GF-D8 (cell line): Measurements from ENCODE around the gene COPS3.

Experiments
- DNase-seq: peaks from one replicate; lab custom pipeline; 2025; lab: John Stamatoyannopoulos, UW

The COPS3 gene

GRCh38 chr17:17280613-17281549 lies at the start of gene COPS3:
COPS3 (minus strand) TSS chr17:17281246; CDS start chr17:17281186, 60 bp downstream.
- DNase-seq, result peak; percentile 91

DNA sequence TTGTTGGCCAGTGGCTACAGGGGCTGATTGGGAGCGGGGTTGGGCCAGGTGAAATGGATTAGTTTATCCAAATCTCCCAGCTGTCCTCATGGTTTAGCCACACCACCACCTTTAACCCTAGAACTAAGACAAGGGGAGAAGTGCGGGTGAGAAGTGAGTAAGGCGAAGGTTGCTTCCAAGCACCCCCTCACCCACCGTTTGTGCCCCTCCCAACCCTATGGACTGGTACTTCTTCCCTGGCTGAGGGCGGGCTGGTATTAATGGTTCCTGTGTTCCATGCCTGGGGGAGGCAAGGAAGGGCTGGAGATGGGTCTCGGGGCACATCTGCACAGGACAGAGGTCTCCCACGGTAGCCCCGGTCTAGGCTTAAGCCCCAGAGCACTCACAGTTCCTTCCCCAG lies 47.2 kb upstream of the COPS3 start:
- no peak for DNase-seq

DNA sequence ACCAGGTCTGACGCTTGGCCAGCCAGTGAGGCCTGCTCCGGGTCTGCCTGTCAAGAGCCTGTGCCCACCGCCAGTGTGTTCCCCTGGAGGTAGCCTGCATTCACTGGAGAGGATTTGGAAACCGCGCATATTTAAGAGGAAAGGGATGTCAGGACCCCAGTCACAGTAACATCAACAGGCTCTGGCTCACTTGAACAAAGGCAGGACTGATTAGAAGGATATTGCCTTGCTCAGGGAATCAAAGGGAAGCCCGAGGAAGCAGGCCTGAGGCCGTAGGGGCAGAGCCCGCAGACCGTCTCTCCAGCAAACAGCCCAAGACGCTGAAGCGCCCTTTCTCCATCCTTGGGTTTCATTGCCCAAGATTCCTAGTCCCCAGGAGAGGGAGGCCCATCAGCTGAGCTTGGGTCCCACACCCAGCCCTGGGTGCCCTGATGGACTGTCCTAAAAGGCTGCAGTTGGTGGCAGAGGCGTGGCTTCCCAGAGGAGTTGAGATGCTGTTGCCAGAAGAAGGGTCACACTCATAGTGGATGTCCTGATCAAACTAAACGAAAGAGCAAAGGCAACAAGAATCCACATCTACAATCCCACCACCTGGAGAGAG lies 45.3 kb upstream of the COPS3 start:
- DNase-seq, result no peak

- no peak for DNase-seq
Measured at GRCh38 chr17:17325816-17326215, 44.8 kb upstream of the COPS3 start.

DNA sequence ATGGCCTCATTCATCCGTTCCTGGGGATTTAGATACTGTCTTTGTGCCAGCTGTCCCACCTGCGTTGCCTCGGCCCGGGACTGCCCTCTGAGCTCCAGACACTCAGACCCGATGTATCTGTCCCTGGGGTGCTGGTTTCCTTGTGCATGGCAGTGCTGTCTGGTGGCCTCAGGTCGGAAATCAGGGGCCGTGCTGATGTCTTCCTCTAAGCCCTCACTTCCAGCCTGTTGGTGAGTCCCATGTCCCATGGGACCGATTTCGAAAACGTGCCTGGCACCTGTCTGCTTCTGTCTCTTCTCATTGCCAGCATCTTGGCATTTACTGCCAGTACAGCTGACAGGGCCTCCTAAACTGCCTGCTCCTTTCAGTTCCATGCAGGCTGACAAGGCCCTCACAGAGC lies 44.2 kb upstream of the COPS3 start:
- DNase-seq, result no peak

DNA sequence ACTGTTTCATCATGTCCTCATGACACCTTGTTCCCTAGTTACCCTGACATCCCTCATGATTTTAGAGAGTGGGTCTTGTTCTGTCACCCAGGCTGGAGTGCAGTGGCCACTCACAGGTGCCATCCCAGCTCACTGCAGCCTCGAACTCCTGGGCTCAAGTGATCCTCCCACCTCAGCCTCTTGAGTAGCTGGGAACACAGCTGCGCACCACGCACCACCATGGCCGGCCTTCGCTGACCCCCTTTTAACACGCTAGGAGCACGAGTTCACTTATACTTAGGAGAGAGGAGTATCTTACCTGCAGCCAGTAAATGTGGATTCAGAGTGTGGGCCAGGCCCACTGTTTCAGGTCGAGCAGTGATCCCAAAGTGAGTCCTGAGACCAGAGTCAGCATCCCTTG lies 43.6 kb upstream of the COPS3 start:
- no peak for DNase-seq

- no peak for DNase-seq
Measured at GRCh38 chr17:17322516-17323510, 41.8 kb upstream of the COPS3 start.

DNA sequence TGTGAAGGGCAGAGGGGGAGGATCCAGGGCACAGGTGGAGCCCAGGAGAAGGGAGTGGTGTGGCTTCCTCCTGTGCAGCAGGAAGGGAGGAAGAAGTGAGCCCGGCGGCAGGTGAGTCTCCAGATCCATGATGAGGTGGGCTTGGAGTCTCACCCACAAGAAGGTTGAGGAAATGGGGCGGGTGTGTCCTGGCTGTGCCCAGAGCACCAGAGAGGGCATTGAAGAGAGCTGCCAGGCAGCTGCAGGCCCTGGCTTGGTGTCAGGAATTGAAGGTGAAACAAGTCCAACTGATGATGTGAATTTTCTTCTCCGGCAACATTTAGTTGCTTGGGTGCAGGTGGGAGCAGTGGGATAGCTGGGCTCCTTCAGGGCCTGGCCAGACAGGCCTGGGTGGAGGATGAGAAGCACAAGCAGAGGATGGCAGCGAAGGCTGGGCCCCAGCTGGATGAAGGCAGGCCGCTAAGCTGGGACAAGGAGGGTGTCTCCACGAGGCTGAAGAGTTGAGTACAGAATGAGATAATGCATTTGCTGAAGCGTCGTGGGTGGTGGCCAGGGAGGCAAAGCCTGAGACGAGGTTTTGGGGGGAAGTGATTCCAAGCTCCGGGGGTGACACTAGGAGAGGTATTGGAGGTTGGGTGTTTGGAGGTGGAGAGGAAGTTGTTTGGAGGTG lies 40.4 kb upstream of the COPS3 start:
- DNase-seq, result no peak

DNA sequence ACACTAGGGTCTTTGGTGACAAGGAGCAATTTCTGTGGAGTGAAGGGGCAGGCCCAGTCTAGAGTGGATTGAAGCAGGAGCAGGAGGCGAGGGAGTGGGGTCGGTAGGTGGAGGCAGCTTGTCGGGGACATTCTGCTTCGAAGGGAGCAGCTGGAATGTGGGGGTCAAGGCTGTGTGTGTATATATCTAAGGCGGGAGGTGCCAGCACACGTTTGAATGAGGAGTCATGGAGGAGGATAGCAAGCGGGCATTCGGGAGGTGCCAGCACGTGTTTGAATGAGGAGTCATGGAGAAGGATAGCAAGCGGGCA lies 39.8 kb upstream of the COPS3 start:
- DNase-seq, result no peak

- no peak for DNase-seq
Measured at GRCh38 chr17:17320188-17320910, 39.3 kb upstream of the COPS3 start.

DNA sequence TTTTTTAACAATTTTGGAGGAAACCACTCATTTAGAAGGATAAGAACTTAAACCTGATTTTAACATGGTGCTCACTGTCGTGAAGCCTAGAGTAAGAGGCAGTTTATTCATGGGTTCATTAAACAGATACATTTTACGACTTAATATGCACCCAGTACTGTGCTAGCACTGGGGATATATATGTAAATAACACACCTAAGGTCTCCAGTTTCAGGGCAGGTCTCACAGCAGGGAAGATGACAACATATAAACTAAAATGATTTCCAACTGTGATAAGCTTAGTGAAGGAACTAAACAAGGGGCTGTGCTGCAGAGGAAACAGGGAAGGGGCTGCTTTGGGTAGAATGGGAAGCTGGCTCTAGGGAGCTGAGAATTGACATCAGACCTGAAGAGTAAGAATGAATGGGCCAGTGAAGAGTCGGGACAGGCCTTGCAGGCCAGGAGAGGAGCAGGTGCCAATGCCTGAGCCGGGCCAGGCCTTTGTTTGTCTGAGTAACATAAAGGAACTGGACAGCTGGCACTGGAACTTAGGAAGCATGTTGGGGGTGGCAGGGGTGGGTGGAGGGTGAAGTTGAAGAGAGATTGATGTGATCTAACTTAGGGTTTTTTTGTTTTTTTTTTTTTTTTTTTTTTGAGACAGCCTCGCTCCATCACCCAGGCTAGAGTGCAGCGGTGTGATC lies 34.2 kb upstream of the COPS3 start:
- no peak for DNase-seq

DNA sequence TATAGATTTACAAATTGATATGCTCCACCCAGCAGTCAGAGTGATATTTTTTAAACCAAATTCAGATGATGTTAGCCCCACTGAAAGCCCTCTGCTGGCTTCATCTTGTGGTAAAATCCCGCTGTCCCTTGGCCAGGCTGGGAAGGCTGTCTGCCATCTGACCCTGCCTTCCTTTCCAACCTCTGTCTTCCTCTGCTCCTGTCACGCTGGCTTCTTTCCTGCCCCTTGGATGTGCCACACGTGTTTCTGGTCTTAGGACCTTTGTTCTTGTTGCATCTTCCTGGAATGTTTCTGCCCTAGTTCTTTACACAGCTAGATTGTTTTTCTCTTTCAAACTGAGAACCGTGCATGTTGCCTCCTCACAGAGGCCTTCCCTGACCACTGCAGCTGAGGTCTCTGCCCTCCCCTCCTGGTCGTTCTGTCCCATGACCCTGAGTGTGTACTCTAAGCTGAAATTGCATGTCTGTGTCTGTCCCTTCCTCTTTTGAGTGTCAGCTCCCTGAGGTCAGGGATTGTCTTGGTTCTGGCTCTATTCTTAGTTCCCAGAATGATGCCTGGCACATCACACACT lies 33.5 kb upstream of the COPS3 start:
- no peak for DNase-seq

DNA sequence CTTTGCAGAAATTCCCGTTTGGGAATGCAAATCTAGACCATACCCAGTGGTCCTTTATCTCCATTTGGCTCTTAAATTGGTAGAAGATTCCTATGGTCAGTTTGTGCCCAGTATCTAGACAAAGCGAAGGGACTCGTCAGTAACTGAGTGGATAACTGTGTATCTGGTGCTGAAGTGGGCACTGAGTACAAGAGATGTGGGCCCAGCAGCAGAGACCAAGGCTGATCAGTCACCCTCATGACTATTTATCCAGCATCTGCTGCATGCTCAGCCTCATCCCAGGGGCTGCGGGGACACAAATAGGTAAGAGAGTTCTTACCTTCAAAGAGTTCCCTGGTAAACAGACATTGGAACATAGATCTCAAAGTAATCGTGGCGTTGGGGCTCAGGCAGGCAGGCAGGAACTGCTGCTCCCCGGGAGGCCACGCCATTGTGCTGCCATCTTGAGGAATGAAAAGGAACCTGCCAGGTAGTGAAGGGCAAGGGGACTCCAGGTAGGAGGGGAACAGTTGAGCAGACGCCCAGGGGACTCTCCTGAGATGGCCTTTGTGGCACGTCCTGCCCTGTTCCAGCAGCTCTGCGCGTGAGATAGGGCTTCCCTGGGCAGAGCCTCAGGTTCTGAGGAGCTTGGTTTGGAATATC lies 32.4 kb upstream of the COPS3 start:
- DNase-seq, result no peak

DNA sequence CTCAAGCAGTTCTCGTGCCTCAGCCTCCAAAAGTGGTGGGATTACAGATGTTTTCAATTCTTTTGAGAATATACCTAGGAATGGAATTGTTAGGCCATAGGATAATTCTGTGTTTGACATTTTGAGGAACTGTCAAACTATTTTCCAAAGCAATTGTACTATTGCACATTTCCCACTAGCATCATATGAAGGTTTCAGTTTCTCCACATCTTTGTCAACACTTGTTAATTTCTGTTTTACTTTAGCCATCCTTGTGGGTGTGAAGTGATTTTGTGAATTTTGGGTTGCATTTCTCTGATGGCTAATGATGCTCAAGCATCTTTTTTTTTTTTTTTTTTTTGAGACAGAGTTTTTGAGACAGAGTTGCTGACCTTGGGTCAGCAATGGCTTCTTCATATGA lies 28.3 kb upstream of the COPS3 start:
- DNase-seq, result no peak

- peak; percentile 81 for DNase-seq
Measured at GRCh38 chr17:17305281-17305801, 24.3 kb upstream of the COPS3 start.

GRCh38 chr17:17304521-17304985 lies 23.5 kb upstream of the COPS3 start:
- peak; percentile 87 for DNase-seq

DNA sequence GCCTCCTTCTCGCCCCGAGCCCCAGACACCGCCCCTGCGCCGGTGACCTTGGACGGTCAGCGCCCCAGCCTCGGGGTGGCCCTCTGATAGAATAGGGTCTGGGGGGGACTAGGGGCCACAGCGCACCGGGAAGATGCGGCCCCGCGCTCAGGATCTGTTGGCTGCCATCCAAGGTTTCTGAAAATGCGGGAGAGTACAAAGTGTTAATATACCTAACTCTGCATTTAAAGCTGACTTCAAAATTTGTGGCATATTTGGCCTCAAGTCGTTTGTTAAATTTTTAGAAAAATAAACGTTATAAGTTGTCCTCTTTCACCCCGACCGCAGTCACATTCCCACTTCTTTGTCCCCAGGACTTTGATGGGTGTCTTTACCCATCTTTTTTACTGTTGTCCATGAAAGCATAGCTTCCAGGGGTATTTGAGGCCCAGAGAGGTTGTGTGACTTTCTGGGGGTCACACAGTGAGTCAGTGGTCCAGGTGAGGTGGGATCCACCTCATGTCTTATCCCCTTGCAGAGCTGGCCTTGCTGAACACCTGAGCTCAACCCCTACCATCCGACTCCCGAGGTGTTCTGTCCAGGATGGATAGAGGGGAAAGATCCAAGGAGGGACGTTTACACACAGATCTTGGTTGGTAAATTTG lies 22.9 kb upstream of the COPS3 start:
- DNase-seq, result no peak

DNA sequence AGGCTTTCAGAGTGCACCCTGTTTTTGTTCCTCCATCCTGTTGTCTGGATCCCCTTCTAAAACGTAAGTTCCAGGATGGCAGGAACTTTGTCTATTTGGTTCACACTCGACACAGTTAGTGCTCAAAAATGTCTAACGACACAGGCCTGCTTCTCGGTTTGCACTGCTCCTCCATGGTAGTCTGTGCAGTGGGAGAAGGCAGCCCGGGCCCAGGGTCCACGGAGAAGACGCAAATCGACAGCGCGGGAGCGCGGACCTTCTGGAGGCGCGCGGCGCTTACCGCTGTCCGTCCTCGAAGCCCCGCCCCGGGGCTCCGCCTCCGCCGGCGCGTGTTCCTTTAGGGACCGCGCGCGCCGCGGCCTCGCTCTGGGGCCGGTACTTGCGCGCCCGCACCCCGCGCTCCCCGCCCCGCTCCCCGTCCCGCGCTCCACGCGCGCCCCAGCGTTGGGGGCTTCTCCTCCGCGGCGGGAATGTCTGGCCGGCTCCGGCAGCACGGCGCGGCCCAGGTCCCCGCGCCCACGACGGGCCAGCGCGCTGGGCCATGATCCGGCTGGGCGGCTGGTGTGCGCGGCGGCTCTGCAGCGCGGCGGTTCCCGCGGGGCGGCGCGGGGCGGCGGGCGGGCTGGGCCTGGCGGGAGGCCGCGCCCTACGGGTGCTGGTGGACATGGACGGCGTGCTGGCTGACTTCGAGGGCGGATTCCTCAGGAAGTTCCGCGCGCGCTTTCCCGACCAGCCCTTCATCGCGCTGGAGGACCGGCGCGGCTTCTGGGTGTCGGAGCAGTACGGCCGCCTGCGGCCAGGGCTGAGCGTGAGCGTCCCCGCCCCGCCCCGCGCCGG lies 22.2 kb upstream of the COPS3 start, which contains the start of gene NT5M:
Gene NT5M (plus strand): TSS at position 364 of the 837 bp plus-strand sequence. CDS start 178 bp downstream, at position 542.
- DNase-seq, result peak; percentile 38
